ELF-1 (cell line): ENCODE data around the gene DNASE2.
A peak's percentile ranks its signal among the peaks of the same experiment; 100 is the strongest.
"Not testable (repeated sequence)": the region's sequence is repeated elsewhere in the genome, so short reads cannot be mapped to it uniquely, and the experiment has no call there.

Experiments used
- DNase-seq: peaks from one replicate; pipeline ENCODE4 v3.0.0-alpha.2; 2016; ENCODE audit warnings: low read depth, low spot score

The DNASE2 gene, protein sequence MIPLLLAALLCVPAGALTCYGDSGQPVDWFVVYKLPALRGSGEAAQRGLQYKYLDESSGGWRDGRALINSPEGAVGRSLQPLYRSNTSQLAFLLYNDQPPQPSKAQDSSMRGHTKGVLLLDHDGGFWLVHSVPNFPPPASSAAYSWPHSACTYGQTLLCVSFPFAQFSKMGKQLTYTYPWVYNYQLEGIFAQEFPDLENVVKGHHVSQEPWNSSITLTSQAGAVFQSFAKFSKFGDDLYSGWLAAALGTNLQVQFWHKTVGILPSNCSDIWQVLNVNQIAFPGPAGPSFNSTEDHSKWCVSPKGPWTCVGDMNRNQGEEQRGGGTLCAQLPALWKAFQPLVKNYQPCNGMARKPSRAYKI

DNA sequence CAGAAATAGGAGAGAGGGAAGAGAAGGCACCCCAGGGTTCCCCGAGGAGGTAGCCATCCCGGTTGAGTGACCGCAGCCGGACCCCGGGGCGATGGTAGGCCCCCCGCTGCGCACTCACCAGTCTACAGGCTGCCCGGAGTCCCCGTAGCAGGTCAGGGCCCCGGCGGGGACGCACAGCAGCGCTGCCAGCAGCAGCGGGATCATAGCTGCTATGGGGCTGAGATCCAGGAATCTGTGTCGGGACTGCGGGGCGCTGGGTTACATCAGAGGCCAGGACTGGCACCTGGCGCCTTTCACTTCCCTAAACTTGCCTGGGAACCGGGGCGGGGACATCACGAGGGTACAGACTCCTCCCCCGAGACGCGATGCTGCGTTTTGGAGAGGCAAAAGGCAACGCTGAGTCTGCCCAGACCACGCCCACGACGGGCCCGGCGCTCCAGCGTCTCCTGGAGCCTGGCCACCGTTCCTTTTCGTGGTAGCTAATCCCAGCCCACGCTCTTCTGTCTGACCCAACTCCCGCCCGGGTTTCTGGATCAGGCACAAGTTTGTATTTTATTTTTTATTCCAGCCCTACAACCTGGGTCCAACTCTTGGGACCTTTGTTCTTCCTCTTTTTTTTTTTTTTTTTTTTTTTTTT is at the start of gene DNASE2:
TSS of gene DNASE2 (minus strand) at position 278 of the 637 bp plus-strand sequence. CDS start at position 204, 74 bp downstream.
- peak; percentile 94 for DNase-seq

DNA sequence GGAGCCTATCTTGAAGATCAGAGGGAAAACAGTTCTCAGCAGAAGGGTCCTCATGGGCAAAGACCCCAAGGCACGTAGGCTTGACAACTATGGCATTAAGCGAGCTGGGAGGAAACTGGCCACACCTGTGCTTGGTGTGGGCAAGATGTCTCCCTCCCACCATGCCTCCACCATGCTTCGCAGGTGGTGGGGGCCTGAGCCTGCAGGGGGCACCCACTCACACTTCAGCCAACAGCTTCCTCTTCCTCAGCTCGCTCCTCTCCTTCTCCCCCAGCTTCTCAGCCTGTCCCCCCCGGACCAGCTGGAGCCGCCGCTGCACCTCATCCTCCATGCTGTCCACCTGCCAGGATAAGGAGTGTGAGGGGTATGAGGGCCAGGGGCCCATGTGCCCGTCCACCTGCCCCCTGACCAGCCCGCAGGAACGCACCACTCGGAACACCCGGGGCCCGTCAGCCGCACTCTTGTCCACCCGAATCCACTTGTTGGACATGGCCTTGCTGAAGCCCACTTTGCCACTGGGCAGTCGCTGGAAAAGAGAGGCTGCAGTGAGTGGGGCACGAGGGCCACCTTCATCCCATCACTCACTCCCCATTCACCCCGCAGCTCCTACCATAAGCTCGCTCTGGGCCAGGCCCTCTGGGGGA is 48.9 kb upstream of the DNASE2 start:
- no peak for DNase-seq

DNA sequence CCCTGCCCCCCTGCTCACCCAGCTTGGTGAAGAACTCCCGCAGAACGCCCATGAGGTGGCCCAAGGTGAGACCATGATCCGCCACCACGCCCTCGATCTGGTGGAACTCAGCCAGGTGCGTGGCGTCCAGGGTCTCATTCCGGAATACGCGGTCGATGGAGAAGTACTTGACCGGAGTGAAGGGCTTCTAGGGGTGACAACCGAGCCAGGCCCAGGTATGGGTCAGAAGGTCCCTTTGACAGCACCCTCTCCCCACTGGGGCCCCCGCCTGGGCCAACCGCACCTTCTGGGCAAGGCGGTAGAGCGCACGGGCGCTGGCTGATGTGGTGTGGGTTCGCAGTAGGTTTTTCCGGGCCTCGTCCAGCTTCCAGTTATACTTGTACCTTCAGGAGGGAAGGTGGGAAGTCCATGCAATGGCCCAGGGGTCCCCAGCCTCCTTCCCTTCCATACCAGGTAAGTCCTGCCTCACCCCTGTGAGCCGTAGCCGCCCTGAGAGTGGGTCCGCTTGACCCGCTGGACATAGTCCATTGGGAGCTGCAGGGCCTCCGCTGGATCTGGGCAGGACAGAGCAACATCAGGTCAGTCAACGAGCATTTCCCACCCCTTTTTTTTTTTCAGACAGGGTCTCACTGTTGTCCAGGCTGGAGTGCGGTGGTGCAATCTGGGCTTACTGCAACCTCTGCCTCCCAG is 43.5 kb upstream of the DNASE2 start:
- DNase-seq = no peak

DNA sequence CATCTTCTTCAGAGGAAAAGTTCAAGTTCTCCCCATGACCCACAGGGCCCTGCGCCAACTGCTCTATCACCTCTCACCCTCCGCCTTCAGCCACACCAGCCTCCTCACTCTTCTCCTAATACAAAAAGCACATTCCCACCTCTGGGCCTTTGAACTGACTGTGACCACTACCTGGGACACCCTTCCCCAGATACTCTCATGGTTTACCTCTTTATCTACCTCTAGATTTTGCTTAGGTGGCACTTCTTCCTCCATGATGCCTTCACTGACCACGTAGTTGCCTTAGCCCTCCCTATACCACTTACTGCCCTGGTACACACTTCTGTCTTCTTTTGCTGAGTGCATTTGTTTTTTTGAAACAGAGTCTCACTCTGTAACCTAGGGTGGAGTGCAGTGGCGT is 41.7 kb upstream of the DNASE2 start:
- no peak for DNase-seq

DNA sequence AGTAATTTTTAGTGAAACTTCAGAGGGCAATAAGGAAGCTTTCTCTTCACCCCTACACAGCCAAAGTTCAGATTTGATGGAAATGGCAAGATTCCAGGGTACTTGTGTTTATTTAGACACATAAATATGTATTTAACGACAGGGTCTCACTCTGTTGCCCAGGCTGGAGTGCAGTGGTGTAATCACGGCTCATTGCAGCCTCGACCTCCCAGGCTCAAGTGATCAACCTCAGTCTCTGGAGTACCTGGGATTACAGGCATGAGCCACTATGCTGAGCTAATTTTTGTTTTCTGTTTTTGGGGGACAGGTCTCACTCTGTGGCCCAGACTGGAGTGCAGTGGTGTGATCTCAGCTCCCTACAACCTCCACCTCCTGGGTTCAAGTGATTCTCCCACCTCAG is 39.8 kb upstream of the DNASE2 start:
- no peak for DNase-seq

DNA sequence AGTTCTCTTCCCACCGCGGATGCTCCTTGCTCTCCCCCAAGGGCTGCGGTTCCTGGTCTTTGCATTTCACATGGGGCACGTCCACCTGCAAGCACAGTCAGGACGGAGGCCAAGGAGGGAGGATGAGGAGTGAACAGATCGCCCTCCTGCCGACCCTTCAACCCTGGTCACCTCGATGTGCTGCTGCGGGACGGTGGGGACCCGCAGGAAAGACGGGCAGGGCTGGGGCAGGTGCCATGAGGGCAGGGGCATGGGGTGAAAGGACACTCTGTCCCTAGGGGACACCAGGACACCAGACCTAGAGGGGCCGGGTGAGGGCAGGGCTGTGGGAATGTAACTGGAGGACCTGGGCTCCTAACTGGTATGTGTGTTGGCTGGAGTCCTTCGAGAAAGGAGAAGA is 37.0 kb upstream of the DNASE2 start:
- DNase-seq = no peak

DNA sequence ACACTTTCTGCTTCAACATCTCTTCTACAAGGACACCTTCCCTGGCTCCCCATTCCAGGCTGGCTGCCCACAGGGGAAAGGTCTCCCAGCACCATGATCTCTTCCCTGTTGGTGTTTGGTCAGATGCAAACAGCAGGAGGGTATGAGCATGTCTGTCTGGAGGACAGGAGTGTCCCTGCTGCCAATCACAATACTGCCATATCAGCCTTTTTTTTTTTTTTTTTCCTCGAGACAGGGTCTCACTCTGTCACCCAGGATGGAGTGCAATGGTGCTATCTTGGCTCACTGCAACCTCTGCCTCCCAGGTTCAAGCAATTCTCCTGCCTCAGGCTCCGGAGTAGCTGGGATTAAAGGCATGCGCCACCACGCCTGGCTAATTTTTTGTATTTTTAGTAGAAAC is 34.6 kb upstream of the DNASE2 start:
- DNase-seq = not testable (repeated sequence)

DNA sequence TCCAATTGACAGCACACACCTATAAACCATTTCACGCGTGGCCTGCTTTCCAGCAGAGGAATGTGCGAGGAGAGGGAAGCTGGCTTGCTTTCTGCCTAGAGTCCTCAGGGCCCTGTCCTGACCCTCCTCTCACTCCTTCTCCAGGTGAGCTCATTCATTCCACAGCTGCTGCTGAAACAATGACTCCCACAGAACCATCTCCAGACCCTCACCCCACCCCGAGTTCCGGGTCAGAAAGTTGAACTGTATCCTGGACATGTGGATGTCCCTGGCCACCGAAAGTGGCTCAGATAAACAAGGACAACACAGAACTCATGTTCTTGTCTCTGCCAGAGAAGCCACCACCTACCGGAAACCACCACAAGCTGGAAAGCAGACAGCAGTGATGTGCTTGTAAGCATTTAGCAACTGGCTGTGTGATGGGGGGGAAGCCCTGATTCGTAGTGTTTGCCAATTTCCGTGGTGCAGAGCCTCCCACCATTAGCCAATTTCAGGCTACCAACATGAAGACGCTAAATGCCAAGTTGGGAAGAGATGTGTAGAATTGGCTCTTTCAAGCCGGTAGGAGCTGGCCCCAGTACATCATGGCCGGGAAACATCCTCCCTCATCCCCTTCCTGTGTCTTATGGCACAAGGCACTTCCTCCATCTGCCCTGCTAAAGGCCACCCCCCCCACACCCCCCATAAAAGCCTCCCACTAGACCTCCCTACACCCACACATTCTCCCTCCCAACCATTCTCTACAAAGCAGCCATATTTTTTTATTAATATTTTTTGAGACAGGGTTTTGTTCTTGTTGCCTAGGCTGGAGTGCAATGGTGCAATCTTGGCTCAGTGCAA is 32.8 kb upstream of the DNASE2 start:
- peak; percentile 43 for DNase-seq

DNA sequence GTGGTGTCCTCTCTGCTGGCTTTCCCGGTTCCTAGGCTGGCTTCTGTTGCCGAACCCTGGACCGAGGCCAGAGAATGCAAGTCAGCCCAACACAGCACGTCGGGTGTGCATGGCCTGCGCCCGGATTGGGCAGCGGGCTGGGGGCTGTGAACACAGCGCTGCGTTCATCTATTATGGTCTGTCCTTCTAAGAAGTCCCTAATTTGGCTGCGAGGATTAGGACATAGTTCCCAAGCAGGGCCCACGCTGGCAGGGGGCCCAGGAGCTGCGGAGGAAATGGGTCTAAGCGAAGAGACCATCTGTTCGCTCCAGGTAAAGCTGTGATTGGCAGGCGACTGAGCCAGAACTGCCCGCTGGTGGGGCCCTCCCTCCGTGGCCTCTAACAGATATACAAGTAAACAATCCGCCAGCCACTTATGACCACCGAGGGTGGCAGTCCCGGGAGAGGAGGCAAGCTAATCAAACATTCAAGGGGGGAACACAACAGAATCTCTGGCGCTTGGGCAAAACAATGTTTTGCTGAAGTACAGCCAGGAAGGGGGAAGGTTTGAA is 31.8 kb upstream of the DNASE2 start:
- peak; percentile 70 for DNase-seq

DNA sequence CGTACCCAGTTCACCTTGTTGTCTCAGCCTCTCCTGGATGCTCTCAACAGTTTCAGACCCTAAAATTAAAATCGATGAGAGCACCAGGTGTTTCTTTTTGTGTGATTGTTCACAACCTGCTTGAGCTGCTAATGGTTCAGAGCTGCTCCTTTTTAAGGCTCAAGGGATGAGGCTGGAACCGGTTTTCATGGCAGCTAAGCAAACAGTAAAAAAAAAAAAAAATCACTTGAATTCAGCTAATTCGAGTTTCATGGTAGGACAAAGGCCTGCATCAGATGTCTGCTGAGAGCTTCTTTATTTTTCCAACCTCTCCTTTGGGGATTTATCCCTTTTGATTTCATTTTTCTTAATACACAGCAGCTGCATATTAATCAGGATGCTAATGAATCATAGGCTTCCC is 31.3 kb upstream of the DNASE2 start:
- no peak for DNase-seq

DNA sequence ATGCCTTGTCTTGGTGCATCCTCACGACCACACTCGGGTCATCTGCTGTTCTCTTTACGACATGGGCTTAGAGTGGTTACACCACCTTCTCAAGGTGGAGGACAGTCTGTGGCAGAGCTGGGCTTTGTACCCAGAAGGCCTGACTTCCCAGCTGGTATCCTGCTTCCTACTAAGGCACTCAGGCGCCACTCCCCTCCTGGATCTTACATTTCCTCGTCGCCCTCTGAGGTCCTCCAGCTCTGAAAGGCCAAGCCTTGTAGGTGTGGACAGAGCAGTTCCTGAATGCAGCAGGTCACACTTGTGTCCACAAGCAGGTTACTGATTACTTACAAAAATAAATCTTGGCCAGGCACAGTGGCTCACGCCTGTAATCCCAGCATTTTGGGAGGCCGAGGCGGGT is 25.9 kb upstream of the DNASE2 start:
- DNase-seq = no peak

DNA sequence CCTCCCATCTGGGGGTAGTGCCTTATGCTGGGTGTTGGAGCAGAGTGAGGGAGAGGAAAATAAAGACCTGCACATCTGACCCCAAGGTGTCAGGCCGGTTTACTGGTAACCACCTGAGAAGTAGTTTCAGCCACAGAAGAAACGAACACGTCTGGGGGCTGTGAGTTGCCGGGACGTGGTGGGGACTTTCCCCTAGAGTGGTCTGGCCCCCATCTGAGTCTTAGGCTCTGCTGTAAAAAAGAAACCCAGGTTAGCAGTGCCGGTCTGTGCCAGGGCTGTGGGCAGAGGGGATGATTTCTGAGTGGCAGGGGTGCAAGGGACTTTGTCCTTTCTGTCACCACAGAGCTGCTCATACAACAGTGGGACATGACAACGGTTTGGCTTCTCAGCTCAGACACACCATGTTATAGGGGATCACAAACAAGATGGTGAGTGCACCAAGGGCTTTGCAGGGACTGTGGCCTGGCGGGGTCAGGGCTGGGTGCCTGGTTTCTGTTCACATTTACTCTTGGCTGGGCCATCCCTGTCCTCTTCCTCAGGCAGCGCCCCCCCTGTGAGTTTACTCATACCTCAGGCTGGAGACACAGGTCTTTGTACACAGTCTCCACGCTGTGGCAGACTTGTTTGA is 18.8 kb upstream of the DNASE2 start:
- DNase-seq = no peak

DNA sequence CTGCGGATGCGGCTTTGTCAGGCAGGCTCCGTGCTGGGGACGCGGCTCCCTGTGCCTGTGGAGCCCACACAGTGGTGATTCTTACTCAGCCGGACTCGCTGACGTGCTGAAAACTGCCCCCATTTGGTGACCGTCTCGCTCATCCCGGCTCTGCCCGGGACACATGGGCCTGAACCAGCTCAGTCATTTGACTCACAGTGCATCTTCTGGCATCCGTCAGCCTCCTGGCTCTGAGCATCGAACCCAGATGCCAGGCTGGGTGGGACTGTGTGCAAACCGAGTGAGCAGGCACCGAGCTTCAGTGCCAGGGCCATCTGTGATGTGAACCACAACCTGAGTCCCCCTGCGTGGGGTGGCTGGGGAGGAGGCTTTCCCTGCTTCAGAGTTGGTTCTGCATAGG is 15.2 kb upstream of the DNASE2 start:
- no peak for DNase-seq

DNA sequence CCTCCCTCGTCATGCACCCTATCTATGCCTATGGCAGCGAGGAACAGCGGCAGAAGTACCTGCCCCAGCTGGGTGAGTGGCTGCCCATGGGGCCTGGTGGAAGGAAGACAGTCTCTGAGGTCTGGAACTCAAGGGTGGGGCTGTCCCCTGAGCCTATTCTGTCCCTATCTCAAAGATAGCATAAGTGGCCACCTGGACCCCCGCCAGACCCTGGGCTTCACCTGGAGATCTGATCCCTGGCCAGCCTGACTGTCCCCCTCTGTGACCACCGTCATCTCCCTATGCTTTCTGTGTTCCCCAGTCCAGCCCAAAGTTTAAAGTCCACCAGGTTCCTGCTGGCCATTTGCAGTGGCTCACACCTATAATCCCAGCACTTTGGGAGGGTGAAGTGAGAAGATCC is 12.3 kb upstream of the DNASE2 start:
- no peak for DNase-seq

DNA sequence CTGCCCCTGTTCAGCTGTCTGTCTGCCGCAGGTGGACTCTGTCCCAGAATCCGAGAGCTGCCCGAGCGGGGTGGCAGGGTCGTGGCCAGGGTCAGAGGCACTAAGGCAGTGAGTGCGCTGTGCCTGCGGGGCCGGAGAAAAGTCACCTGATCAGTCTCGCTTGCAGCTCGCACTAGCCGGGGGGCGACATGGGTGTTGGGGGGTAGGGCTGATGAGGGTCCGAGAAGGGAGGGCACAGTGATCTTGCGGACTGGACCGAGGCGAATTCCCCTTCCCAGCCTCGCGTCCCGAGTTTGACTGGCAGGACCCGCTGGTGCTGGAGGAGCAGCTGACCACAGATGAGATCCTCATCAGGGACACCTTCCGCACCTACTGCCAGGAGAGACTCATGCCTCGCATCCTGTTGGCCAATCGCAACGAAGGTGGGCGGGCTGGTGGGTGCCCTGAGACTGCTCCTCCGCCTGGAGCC is 10.3 kb upstream of the DNASE2 start:
- DNase-seq = no peak

DNA sequence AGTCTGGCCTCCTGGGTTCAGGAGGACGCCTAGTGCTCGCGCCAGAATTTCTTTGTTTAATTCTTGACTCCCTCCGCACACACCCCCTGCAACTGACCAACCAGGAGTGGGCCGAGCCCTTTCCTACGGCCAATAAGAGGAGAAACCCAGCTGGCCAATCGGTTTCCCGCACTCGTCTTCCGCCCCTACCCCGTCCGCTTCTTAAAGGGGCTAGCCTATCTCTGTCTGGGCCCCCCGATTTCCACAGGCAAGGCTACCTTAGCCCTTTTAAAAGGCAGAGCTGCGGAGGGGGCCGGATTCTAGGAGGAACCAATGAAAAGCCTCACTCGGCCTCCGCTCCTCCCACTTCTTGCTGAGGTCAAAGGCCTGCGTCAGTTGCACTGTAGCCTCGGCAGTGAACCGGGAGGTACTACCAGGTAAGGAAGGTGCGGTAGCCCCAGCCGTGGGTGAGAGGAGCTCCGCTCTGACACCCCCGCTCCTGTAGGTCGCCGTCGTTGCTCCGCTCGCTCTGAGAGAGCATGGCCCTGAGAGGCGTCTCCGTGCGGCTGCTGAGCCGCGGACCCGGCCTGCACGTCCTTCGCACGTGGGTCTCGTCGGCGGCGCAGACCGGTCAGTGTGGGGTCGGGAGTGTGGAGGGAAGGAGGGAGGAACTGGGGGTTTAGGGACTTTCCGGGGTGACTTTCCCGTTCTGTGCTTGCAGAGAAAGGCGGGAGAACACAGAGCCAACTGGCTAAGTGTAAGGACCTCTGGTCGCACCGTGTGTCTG is 9.7 kb upstream of the DNASE2 start, which contains the start of gene GCDH:
TSS of gene GCDH (plus strand) at position 374 of the 766 bp plus-strand sequence. CDS start at position 519, 145 bp downstream.
- DNase-seq = peak; percentile 100

DNA sequence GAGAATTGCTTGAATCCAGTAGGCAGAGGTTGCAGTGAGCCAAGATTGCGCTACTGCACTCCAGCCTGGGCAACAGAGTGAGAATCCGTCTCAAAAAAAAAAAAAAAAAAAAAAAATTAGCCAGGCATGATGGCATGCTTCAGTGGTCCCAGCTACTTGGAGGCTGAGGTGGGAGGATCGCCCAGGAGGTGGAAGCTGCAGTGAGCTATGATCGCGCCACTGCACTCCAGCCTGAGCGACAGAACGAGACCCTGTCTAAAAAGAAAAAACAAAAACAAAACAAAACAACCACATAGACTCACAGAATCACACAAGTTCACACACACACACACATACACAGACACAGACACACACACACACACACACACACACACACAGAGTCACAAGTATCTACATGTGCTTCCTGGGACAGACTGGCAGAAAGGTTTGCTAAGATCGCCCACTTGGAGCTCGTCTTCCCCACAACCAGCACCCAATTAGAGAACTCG is 9.1 kb upstream of the DNASE2 start:
- not testable (repeated sequence) for DNase-seq

DNA sequence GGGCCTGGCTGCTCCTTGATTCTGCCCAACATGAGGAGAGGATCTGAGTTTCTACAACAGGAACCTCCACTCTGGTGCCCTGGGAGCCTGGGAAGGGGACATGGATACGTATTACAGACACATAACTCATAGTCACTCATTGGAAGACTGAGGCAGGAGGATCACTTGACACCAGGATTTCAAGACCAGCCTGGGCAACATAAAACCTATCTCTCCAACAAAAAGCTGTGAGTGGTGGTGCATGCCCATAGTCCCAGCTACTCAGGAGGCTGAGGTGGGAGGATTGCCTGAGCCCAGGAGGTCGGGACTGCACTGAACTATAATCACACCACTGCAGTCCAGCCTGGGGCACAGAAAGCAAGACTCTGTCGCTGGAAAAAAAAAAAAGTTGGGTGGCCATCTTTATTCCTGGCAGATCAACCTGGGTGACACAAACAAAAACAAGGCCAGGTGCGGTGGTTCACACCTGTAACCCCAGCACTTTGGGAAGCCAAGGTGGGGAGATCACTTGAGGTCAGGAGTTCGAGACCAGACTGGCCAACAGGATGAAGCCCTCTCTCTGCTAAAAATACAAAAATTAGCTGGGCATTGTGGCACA is 6.9 kb upstream of the DNASE2 start:
- DNase-seq = no peak
